HepG2 (cell line): ENCODE results near the gene REPIN1. TPM values are rescaled to one million over a fixed set of nuclear protein-coding genes. Genes with fewer than 3 reads are reported as not detected.
A peak's percentile ranks its signal among the peaks of the same experiment; 100 is the strongest.

Experiments
- ATAC-seq: fragments of 200-7000 bp; cut with Tn5 transposase; 3 replicates; pipeline ENCODE4 v1.9.1; 2020; ENCODE audit warnings: mild to moderate bottlenecking, moderate library complexity
- BruUV-seq: library from RNA; stranded (reverse); fragments of 400-500 nt; replicated peaks from 2 replicates; lab custom pipeline; 2021; lab: Mats Ljungman, UMichigan
- CTCF ChIA-PET: fragments of 300-600 bp; formaldehyde crosslinking; extraction: SDS; loops from one replicate; lab custom pipeline; 2021; ENCODE audit warnings: low total read pairs, inconsistent platforms, low intra/inter-chr PET ratio; lab: Yijun Ruan, JAX
- POLR2A ChIA-PET: fragments of 350-600 bp; sonication (Branson Sonifier 250); formaldehyde crosslinking; loops from one replicate; lab custom pipeline; 2020; ENCODE audit warnings: antibody characterized with exemption, inconsistent platforms; lab: Yijun Ruan, JAX
- DNase-seq: peaks from one replicate; pipeline ENCODE4 v3.0.0-alpha.2; 2015; ENCODE audit warnings: low spot score
- FAIRE-seq: peaks from 3 replicates; lab custom pipeline; 2011; peaks lifted over from hg19 to GRCh38; lab: Jason Lieb, UNC
- H2AFZ ChIP-seq: one replicate; pipeline ENCODE4 v1.6.1; 2011; ENCODE audit warnings: low read length, inconsistent platforms
- H3K27ac ChIP-seq: fragments of 300-600 bp; 3 replicates; pipeline ENCODE4 v1.8.0; 2011; ENCODE audit warnings: mixed run types, mild to moderate bottlenecking, mixed read lengths, low read length, inconsistent platforms; ENCODE audit not compliant: insufficient read depth; ENCODE audit errors: extremely low read length
- H3K27me3 ChIP-seq, 2 experiments: fragments of 200-600 bp in 1 of 2; 2 replicates in 1 of 2; 3 replicates in 1 of 2; pipeline versions ENCODE4 v1.6.0 to v1.8.0; 2011; ENCODE audit warnings: low read length in 2 of 2, mild to moderate bottlenecking in 2 of 2, moderate library complexity in 2 of 2, inconsistent platforms in 1 of 2; ENCODE audit not compliant: insufficient read depth in 2 of 2, control insufficient read depth in 1 of 2
- H3K36me3 ChIP-seq, 2 experiments: fragments of 200-600 bp in 1 of 2; replicated peaks in 1 of 2; 2 replicates in 1 of 2; 3 replicates in 1 of 2; pipeline versions ENCODE4 v1.5.1 to v1.8.0; 2011; ENCODE audit warnings: low read length in 2 of 2, inconsistent platforms in 1 of 2; ENCODE audit not compliant: insufficient read depth in 2 of 2, control insufficient read depth in 1 of 2
- H3K4me1 ChIP-seq: 2 replicates; pipeline ENCODE4 v1.5.1; 2012; ENCODE audit warnings: low read length, inconsistent platforms; ENCODE audit not compliant: insufficient read depth
- H3K4me2 ChIP-seq: 2 replicates; pipeline ENCODE4 v1.6.0; 2011; ENCODE audit warnings: low read depth, low read length, inconsistent platforms
- H3K4me3 ChIP-seq, 3 experiments: fragments of 200-600 bp in 1 of 3; sonication (generic), shearing (Covaris generic) in 1 of 3; replicated peaks in 1 of 3; 2 replicates each; pipeline ENCODE4 v1.5.1; 2011 to 2016; ENCODE audit warnings: low read length in 3 of 3, inconsistent platforms in 2 of 3, low read depth in 2 of 3, mild to moderate bottlenecking in 2 of 3, control low read depth in 1 of 3, mixed read lengths in 1 of 3; ENCODE audit not compliant: insufficient read depth in 1 of 3
- H3K79me2 ChIP-seq: one replicate; pipeline ENCODE4 v1.6.1; 2011; ENCODE audit warnings: low read length, inconsistent platforms; ENCODE audit not compliant: insufficient read depth
- H3K9ac ChIP-seq: 2 replicates; pipeline ENCODE4 v1.6.0; 2011; ENCODE audit warnings: mild to moderate bottlenecking, low read depth, low read length, inconsistent platforms; ENCODE audit not compliant: insufficient read depth
- H3K9me3 ChIP-seq: 2 replicates; pipeline ENCODE4 v1.5.1; 2012; ENCODE audit warnings: mild to moderate bottlenecking, low read length
- H4K20me1 ChIP-seq: 2 replicates; pipeline ENCODE4 v1.6.0; 2011; ENCODE audit warnings: inconsistent platforms, mild to moderate bottlenecking, low read length, moderate library complexity; ENCODE audit not compliant: insufficient read depth
- AGO2 ChIP-seq: fragments of 200-400 bp; formaldehyde crosslinking; optimal IDR thresholded peaks from 2 replicates; pipeline ENCODE3; 2017; ENCODE audit warnings: mild to moderate bottlenecking, low read depth, low read length, moderate library complexity
- GABPB1 ChIP-seq: IDR thresholded peaks from 2 replicates; pipeline ENCODE4 v1.6.1; 2016; ENCODE audit warnings: mild to moderate bottlenecking, missing genetic modification reagents, moderate library complexity, missing compliant biosample characterization
- HNRNPL ChIP-seq: fragments of 200-400 bp; formaldehyde crosslinking; IDR thresholded peaks from 2 replicates; pipeline ENCODE4 v1.6.1; 2017; ENCODE audit warnings: mild to moderate bottlenecking, low read depth, low read length
- POLR2A ChIP-seq, 2 experiments: IDR thresholded peaks; 2 replicates each; pipeline ENCODE4 v1.6.1; 2011; ENCODE audit warnings: low read depth in 2 of 2, low read length in 2 of 2, mild to moderate bottlenecking in 1 of 2, moderate library complexity in 1 of 2; ENCODE audit not compliant: insufficient read depth in 1 of 2
- RBFOX2 ChIP-seq: fragments of 200-400 bp; formaldehyde crosslinking; IDR thresholded peaks from 2 replicates; pipeline ENCODE4 v1.6.1; 2017; ENCODE audit warnings: low read depth, mild to moderate bottlenecking, low read length
- TAF15 ChIP-seq: fragments of 200-400 bp; formaldehyde crosslinking; IDR thresholded peaks from one replicate; pipeline ENCODE4 v1.6.1; 2018; ENCODE audit warnings: mild to moderate bottlenecking, low read depth, low read length; ENCODE audit not compliant: poor library complexity, severe bottlenecking
- TFAP4 ChIP-seq: sonication (generic); IDR thresholded peaks from 2 replicates; pipeline ENCODE4 v1.6.1; 2016; ENCODE audit warnings: low read depth, borderline replicate concordance
- ZNF704 ChIP-seq: sonication (generic); formaldehyde crosslinking; IDR thresholded peaks from 2 replicates; pipeline ENCODE4 v1.8.1; 2023; ENCODE audit warnings: mild to moderate bottlenecking, inconsistent platforms, moderate library complexity, missing genetic modification reagents, borderline replicate concordance
- WGBS: methylation state at CpG from one replicate; pipeline ENCODE4 v1.1.6; 2017; ENCODE audit warnings: low lambda C conversion rate; 5-methylcytosine and 5-hydroxymethylcytosine counted together
- in situ Hi-C: cut with HindIII; loops from 2 replicates; pipeline ENCODE4 v1.10.0; 2017; ENCODE audit warnings: low pct_unique_long_range_greater_than_20kb; ENCODE audit not compliant: extremely low pct_ligation_motif_present
- intact Hi-C: fragments of 100-400 bp; cut with micrococcal nuclease; formaldehyde crosslinking; loops from one replicate; pipeline ENCODE4 v1.10.0; 2022; ENCODE audit not compliant: unreplicated experiment
- polyA plus RNA-seq, 8 experiments: library from polyadenylated mRNA; depleted of rRNA in 3 of 8; stranded (reverse) in 7 of 8; unstranded in 1 of 8; fragments of >200 nt; fragmentation: Illumina TruSeq in 4 of 8; extraction: Trizol in 4 of 8; gene quantifications; 2 replicates each; pipeline versions ENCODE4 v1.2.1 to v1.2.3, GENCODE V29; 2011 to 2016; ENCODE audit warnings: low read depth in 4 of 8, missing spikeins in 1 of 8, mixed read lengths in 1 of 8; ENCODE audit not compliant: insufficient read depth in 1 of 8
- total RNA-seq, 5 experiments: library from RNA; depleted of rRNA; stranded (reverse); fragments of >200 nt; fragmentation: Illumina TruSeq; extraction: Trizol; gene quantifications; 2 replicates each; pipeline ENCODE4 v1.2.3, GENCODE V29; 2016; ENCODE audit warnings: low read depth in 1 of 5

The REPIN1 gene
- total and polyA plus RNA-seq, 2 of the 13 experiments (the other 11 are each of a cell fraction or from before 2014, with no cell fraction given), result 69.9 to 108 TPM

DNA sequence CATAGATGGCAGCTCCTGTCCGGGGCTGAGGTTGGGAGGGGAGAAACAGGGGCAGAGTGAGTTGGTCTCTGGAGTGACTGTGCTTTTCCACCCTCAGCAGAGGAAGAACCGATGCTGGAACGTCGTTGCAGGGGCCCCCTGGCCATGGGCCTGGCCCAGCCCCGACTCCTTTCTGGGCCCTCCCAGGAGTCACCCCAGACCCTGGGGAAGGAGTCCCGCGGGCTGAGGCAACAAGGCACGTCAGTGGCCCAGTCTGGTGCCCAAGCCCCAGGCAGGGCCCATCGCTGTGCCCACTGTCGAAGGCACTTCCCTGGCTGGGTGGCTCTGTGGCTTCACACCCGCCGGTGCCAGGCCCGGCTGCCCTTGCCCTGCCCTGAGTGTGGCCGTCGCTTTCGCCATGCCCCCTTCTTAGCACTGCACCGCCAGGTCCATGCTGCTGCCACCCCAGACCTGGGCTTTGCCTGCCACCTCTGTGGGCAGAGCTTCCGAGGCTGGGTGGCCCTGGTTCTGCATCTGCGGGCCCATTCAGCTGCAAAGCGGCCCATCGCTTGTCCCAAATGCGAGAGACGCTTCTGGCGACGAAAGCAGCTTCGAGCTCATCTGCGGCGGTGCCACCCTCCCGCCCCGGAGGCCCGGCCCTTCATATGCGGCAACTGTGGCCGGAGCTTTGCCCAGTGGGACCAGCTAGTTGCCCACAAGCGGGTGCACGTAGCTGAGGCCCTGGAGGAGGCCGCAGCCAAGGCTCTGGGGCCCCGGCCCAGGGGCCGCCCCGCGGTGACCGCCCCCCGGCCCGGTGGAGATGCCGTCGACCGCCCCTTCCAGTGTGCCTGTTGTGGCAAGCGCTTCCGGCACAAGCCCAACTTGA, 2.7 kb downstream of the REPIN1 start:
- peak overlapping the region; percentile 99 for H3K4me2 ChIP-seq
- H2AFZ ChIP-seq, result no peak overlapping the region
- ChIA-PET POLR2A (interaction anchor here (0.6 to 6.8 kb wide), 12 partner anchors 8 to 533 kb away, joined by 3 to 141 read pairs (median 22); partner anchors contain the start of genes RARRES2, ZNF775 and ZNF862), CTCF (no interaction called here)
- BruUV-seq, result no TSS peak
- H3K4me1 ChIP-seq, result peaks cover 64% of the 10 kb centered on the region
- H3K27me3 ChIP-seq, result no peaks in the 10 kb centered on the region
- TF ChIP-seq GABPB1 (CRISPR knock-in tag), result 0 out of 2 replicates have a peak, but pooled peaks have one; percentile 19
- TF ChIP-seq AGO2, result peak; percentile 93
- no peak for TF ChIP-seq TFAP4
- TF ChIP-seq POLR2A (IDR thresholded peaks at IDR 0.05; ENCODE audit: insufficient read depth in 1 of 2, low read depth in 2 of 2, low read length in 2 of 2), result peak in 1 of 2 experiments; percentile 36; a peak in 1 of 4 replicates
- peak; percentile 47 for TF ChIP-seq TAF15
- peak; percentile 90 for TF ChIP-seq HNRNPL
- no peak for TF ChIP-seq ZNF704 (CRISPR knock-in tag)
- TF ChIP-seq RBFOX2, result peak; percentile 71
- no peak overlapping the region for H3K9ac ChIP-seq
- peaks cover 38% of the 10 kb centered on the region for H3K79me2 ChIP-seq
- H4K20me1 ChIP-seq, result peaks cover 8% of the 10 kb centered on the region; the same call in 1 of the 2 replicates
- peak overlapping the region; percentile 100 for H3K27ac ChIP-seq
- 93% methylated on average over 15 of the region's 48 CpGs for WGBS
- intact Hi-C loops (no loop called here), in situ Hi-C loops (no loop called here)
- H3K9me3 ChIP-seq, result no peaks in the 10 kb centered on the region
- no peak for FAIRE-seq
- no peak for DNase-seq
- H3K36me3 ChIP-seq, result peaks cover 5 to 27% of the 10 kb centered on the region in 2 experiments; a peak in 4 of 5 replicates
- ATAC-seq, result no peak
- H3K4me3 ChIP-seq, result peak overlapping the region in 1 of 3 experiments; percentile 82; a peak in 1 of 6 replicates
